Measurements from ENCODE around the gene CMTR2. TPM values are rescaled to one million over a fixed set of nuclear protein-coding genes. Genes with fewer than 3 reads are reported as not detected.
A peak's percentile ranks its signal among the peaks of the same experiment; 100 is the strongest.

The CMTR2 gene
- 21.6 TPM for total RNA-seq
- long read RNA-seq, full-length matches to known transcripts = 26 of 38 reads
- long read RNA-seq, partial matches to known transcripts = 1 of 38 reads
- long read RNA-seq, other reads (novel, unspliced or antisense) = 11 of 38 reads

DNA sequence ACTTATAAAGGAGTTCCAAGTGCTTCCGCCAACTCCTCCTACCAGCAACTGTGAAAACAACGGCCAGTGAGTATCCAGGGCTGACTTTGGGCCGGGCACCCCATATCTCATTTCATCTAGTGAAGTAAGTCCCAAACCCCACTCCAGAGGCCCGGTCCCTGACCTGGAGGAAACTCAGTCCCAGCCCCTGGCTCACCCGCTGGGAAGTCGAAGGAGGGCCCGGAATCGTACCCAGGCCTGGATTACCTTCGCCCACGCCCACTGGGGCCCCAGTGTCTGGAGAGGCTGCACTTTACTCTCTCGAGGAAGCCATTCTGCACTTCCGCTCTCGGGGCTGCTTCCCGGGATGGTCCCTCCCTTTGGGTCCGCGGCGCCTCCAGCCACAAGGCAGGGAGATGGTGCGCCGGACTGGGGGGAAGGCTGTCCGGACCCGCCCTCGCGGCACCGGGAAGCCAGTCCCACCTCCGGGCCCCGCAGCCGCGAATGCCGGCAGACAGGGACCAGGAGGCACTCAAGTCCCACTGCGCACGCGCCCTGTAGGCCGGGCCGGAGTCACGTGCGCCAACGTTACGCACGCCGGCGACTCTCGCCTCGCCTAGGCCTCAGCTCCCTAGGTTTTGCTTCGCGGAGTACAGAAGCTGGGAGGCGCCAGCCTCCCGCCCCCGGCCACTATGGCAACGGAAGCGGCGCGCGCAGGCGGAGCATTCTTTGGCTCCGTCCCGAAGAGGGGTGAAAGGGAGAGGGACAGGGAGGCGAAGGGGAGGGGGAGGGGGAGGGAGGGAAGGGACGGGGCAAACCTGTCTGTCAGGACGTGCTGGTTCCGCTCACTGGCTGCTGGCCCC, at the start of gene CMTR2:
TSS of gene CMTR2 (minus strand) at position 513 of the 842 bp plus-strand sequence. CDS start 3,482 bp downstream, outside the sequence.
- peaks cover 7% of the 10 kb centered on the region for H3K27me3 ChIP-seq
- ATAC-seq = peak; percentile 98
- no peaks in the 10 kb centered on the region for H3K9me3 ChIP-seq
- H3K36me3 ChIP-seq = peaks cover 19% of the 10 kb centered on the region
- H3K27ac ChIP-seq = peak within 1 kb of the TSS; percentile 93
- no peak for TF ChIP-seq CTCF (IDR thresholded peaks at IDR 0.05)
- intact Hi-C loops (cut with DNase I) = no loop called here
- H3K4me3 ChIP-seq = peak within 1 kb of the TSS; percentile 77
- peaks cover 13% of the 10 kb centered on the region for H3K4me1 ChIP-seq
- DNase-seq = peak; percentile 98

DNA sequence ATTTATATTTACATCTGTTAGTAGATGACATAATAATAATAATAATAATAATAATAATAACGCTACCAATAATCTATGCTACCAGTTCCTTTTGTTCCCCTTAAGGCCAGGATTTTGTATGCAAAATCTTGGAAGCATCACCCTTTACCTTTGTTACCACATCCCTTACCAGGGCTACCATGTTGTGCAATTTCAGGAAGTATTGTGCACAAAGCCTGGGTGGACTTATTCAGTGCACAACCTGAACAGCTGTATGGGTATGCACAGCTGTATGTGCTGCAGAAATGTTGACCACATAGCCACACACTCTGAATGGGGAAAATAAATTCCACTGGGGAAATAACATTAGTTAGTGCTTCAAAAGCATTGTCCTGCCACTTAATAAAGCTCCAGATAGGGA, 49.4 kb upstream of the CMTR2 start:
- H3K27me3 ChIP-seq = peaks cover 5% of the 10 kb centered on the region
- no peaks in the 10 kb centered on the region for H3K4me1 ChIP-seq
- ATAC-seq = no peak
- H3K27ac ChIP-seq = no peak overlapping the region
- TF ChIP-seq CTCF (IDR thresholded peaks at IDR 0.05) = no peak
- H3K4me3 ChIP-seq = no peak overlapping the region
- DNase-seq = no peak
- H3K36me3 ChIP-seq = no peaks in the 10 kb centered on the region
- intact Hi-C loops (cut with DNase I) = no loop called here
- H3K9me3 ChIP-seq = no peaks in the 10 kb centered on the region

GRCh38 chr16:71338193-71338592, 49.0 kb upstream of the CMTR2 start:
- intact Hi-C loops (cut with DNase I) = no loop called here
- no peak for TF ChIP-seq CTCF (IDR thresholded peaks at IDR 0.05)
- Histone ChIP-seq H3K27me3 (peaks cover 5% of the 10 kb centered on the region), H3K4me1 (no peaks in the 10 kb centered on the region), H3K9me3 (no peaks in the 10 kb centered on the region), H3K4me3 (no peak overlapping the region), H3K27ac (no peak overlapping the region), H3K36me3 (no peaks in the 10 kb centered on the region)
- DNase-seq (no peak), ATAC-seq (no peak)

DNA sequence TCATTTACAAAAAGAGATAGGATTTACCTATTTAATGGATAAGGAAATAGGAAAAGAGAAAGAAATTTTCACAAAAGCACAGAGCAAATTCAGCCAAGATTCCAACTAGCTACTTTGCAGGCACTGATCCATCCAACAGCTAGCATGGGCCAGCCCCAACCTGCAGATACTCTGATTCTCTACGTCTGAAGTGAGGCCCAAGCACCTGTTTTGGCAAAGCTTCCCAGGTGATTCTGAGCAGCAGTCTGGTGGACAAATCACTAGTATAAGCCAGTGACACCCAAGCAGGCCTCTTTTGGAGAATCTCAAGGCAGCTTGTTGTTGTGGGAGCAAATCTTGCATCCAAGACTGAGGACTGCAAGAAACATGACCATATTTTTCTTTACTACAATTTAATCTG, 48.4 kb upstream of the CMTR2 start:
- Histone ChIP-seq H3K27ac (no peak overlapping the region), H3K4me3 (no peak overlapping the region), H3K27me3 (peaks cover 5% of the 10 kb centered on the region), H3K36me3 (no peaks in the 10 kb centered on the region), H3K9me3 (no peaks in the 10 kb centered on the region), H3K4me1 (no peaks in the 10 kb centered on the region)
- no peak for TF ChIP-seq CTCF (IDR thresholded peaks at IDR 0.05)
- no peak for DNase-seq
- ATAC-seq = no peak
- intact Hi-C loops (cut with DNase I) = no loop called here

- Histone ChIP-seq H3K27me3 (no peaks in the 10 kb centered on the region), H3K9me3 (no peaks in the 10 kb centered on the region), H3K4me1 (no peaks in the 10 kb centered on the region), H3K4me3 (no peak overlapping the region), H3K27ac (no peak overlapping the region), H3K36me3 (no peaks in the 10 kb centered on the region)
- no peak for DNase-seq
- no peak for TF ChIP-seq CTCF (IDR thresholded peaks at IDR 0.05)
- intact Hi-C loops (cut with DNase I) = no loop called here
- no peak for ATAC-seq
Observed at GRCh38 chr16:71328151-71328550, 38.9 kb upstream of the CMTR2 start.
